PC-9 (cell line): ENCODE results near the gene DDX28.
"Not testable (repeated sequence)": the region's sequence is repeated elsewhere in the genome, so short reads cannot be mapped to it uniquely, and the experiment has no call there.

Source experiments
- EZH2 ChIP-seq: fragments of 200-600 bp; sonication (generic); IDR thresholded peaks from 2 replicates; pipeline ENCODE4 v1.8.0; 2017; ENCODE audit warnings: antibody characterized with exemption, low read depth
- TF ChIP-seq, protein P1 (sequence below): fragments of 200-600 bp; sonication (generic); conservative IDR thresholded peaks from 2 replicates; pipeline ENCODE4 v1.6.1; 2017; ENCODE audit warnings: mixed run types, antibody characterized with exemption, mild to moderate bottlenecking, moderate library complexity

DNA sequence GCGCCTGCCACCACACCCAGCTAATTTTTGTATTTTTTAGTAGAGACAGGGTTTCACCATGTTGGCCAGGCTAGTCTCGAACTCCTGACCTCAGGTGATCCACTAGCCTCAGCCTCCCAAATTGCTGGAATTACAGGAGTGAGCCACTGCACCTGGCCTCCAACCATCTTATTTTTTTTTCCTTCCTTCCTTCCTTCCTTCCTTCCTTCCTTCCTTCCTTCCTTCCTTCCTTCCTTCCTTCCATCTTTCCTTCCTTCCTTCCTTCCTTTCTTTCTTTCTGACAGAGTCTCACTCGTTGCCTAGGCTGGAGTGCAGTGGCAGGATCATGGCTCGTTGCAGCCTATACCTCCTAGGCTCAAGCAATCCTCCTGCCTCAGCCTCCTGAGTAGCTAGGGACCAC lies 13.2 kb downstream of the DDX28 start:
- TF ChIP-seq, protein P1, sequence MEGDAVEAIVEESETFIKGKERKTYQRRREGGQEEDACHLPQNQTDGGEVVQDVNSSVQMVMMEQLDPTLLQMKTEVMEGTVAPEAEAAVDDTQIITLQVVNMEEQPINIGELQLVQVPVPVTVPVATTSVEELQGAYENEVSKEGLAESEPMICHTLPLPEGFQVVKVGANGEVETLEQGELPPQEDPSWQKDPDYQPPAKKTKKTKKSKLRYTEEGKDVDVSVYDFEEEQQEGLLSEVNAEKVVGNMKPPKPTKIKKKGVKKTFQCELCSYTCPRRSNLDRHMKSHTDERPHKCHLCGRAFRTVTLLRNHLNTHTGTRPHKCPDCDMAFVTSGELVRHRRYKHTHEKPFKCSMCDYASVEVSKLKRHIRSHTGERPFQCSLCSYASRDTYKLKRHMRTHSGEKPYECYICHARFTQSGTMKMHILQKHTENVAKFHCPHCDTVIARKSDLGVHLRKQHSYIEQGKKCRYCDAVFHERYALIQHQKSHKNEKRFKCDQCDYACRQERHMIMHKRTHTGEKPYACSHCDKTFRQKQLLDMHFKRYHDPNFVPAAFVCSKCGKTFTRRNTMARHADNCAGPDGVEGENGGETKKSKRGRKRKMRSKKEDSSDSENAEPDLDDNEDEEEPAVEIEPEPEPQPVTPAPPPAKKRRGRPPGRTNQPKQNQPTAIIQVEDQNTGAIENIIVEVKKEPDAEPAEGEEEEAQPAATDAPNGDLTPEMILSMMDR, result not testable (repeated sequence)
- not testable (repeated sequence) for TF ChIP-seq EZH2
